ENCODE results near the gene FHOD3. TPM values are rescaled to one million over a fixed set of nuclear protein-coding genes. Genes with fewer than 3 reads are reported as not detected.
A peak's percentile ranks its signal among the peaks of the same experiment; 100 is the strongest.

Gene FHOD3
- total and polyA plus RNA-seq, 2 donors, result 0.90 to 4.1 TPM

GRCh38 chr18:36501100-36501499 lies 203.6 kb downstream of the FHOD3 start:
- H3K36me3 ChIP-seq (ENCODE audit: control insufficient read depth in 2 of 2, insufficient read depth in 2 of 2, low read length in 1 of 2), result no peaks in the 10 kb centered on the region
- H3K27me3 ChIP-seq (ENCODE audit: control insufficient read depth in 2 of 2, insufficient read depth in 1 of 2, low read length in 1 of 2), result no peaks in the 10 kb centered on the region
- no peak for DNase-seq (ENCODE audit: low read depth in 6 of 9, low spot score in 9 of 9)
- no peak overlapping the region for H3K27ac ChIP-seq (ENCODE audit: low read depth in 1 of 2, low read length in 1 of 2)
- no peak overlapping the region for H3K4me3 ChIP-seq (ENCODE audit: low read length in 2 of 2)
- WGBS, result 97% methylated on average over 2 of the region's 2 CpGs
- H3K4me1 ChIP-seq (ENCODE audit: control insufficient read depth in 2 of 2, insufficient read depth in 2 of 2, low read length in 2 of 2), result peaks cover under 1 to 1% of the 10 kb centered on the region in 2 donors
- H3K9me3 ChIP-seq (ENCODE audit: control insufficient read depth in 2 of 2, insufficient read depth in 1 of 2, low read length in 1 of 2), result no peaks in the 10 kb centered on the region

- 74% methylated on average over 3 of the region's 3 CpGs for WGBS
- no peak for DNase-seq (ENCODE audit: low read depth in 6 of 9, low spot score in 9 of 9)
- H3K4me3 ChIP-seq (ENCODE audit: low read length in 2 of 2), result no peak overlapping the region
- no peaks in the 10 kb centered on the region for H3K4me1 ChIP-seq (ENCODE audit: control insufficient read depth in 2 of 2, insufficient read depth in 2 of 2, low read length in 2 of 2)
- no peak overlapping the region for H3K27ac ChIP-seq (ENCODE audit: low read depth in 1 of 2, low read length in 1 of 2)
- no peaks in the 10 kb centered on the region for H3K36me3 ChIP-seq (ENCODE audit: control insufficient read depth in 2 of 2, insufficient read depth in 2 of 2, low read length in 1 of 2)
- H3K9me3 ChIP-seq (ENCODE audit: control insufficient read depth in 2 of 2, insufficient read depth in 1 of 2, low read length in 1 of 2), result no peaks in the 10 kb centered on the region
- H3K27me3 ChIP-seq (ENCODE audit: control insufficient read depth in 2 of 2, insufficient read depth in 1 of 2, low read length in 1 of 2), result no peaks in the 10 kb centered on the region
These were observed 206.0 kb downstream of the FHOD3 start for GRCh38 chr18:36503477-36503876.

GRCh38 chr18:36504928-36505327 lies 207.4 kb downstream of the FHOD3 start:
- Histone ChIP-seq H3K27me3 (ENCODE audit: control insufficient read depth in 2 of 2, insufficient read depth in 1 of 2, low read length in 1 of 2) (no peaks in the 10 kb centered on the region), H3K4me3 (ENCODE audit: low read length in 2 of 2) (no peak overlapping the region), H3K27ac (ENCODE audit: low read depth in 1 of 2, low read length in 1 of 2) (no peak overlapping the region), H3K9me3 (ENCODE audit: control insufficient read depth in 2 of 2, insufficient read depth in 1 of 2, low read length in 1 of 2) (no peaks in the 10 kb centered on the region), H3K4me1 (ENCODE audit: control insufficient read depth in 2 of 2, insufficient read depth in 2 of 2, low read length in 2 of 2) (no peaks in the 10 kb centered on the region), H3K36me3 (ENCODE audit: control insufficient read depth in 2 of 2, insufficient read depth in 2 of 2, low read length in 1 of 2) (no peaks in the 10 kb centered on the region)
- no peak for DNase-seq (ENCODE audit: low read depth in 6 of 9, low spot score in 9 of 9)
- 89% methylated on average over 2 of the region's 2 CpGs for WGBS

- no peaks in the 10 kb centered on the region for H3K4me1 ChIP-seq (ENCODE audit: control insufficient read depth in 2 of 2, insufficient read depth in 2 of 2, low read length in 2 of 2)
- WGBS, result 76% methylated on average over 1 of the region's 1 CpG
- H3K9me3 ChIP-seq (ENCODE audit: control insufficient read depth in 2 of 2, insufficient read depth in 1 of 2, low read length in 1 of 2), result no peaks in the 10 kb centered on the region
- H3K27me3 ChIP-seq (ENCODE audit: control insufficient read depth in 2 of 2, insufficient read depth in 1 of 2, low read length in 1 of 2), result no peaks in the 10 kb centered on the region
- no peak overlapping the region for H3K4me3 ChIP-seq (ENCODE audit: low read length in 2 of 2)
- H3K27ac ChIP-seq (ENCODE audit: low read depth in 1 of 2, low read length in 1 of 2), result no peak overlapping the region
- DNase-seq (ENCODE audit: low read depth in 6 of 9, low spot score in 9 of 9), result no peak
- no peaks in the 10 kb centered on the region for H3K36me3 ChIP-seq (ENCODE audit: control insufficient read depth in 2 of 2, insufficient read depth in 2 of 2, low read length in 1 of 2)
These were observed 208.2 kb downstream of the FHOD3 start for GRCh38 chr18:36505665-36506064.

GRCh38 chr18:36509646-36510197 lies 212.2 kb downstream of the FHOD3 start:
- no peak for DNase-seq (ENCODE audit: low read depth in 6 of 9, low spot score in 9 of 9)
- Histone ChIP-seq H3K27me3 (ENCODE audit: control insufficient read depth in 2 of 2, insufficient read depth in 1 of 2, low read length in 1 of 2) (no peaks in the 10 kb centered on the region), H3K27ac (ENCODE audit: low read depth in 1 of 2, low read length in 1 of 2) (no peak overlapping the region), H3K36me3 (ENCODE audit: control insufficient read depth in 2 of 2, insufficient read depth in 2 of 2, low read length in 1 of 2) (no peaks in the 10 kb centered on the region), H3K4me3 (ENCODE audit: low read length in 2 of 2) (no peak overlapping the region), H3K9me3 (ENCODE audit: control insufficient read depth in 2 of 2, insufficient read depth in 1 of 2, low read length in 1 of 2) (no peaks in the 10 kb centered on the region), H3K4me1 (ENCODE audit: control insufficient read depth in 2 of 2, insufficient read depth in 2 of 2, low read length in 2 of 2) (peaks cover 0 to 2% of the 10 kb centered on the region in 2 donors)
- 91% methylated on average over 9 of the region's 9 CpGs for WGBS

- 69% methylated on average over 5 of the region's 5 CpGs for WGBS
- Histone ChIP-seq H3K36me3 (ENCODE audit: control insufficient read depth in 2 of 2, insufficient read depth in 2 of 2, low read length in 1 of 2) (no peaks in the 10 kb centered on the region), H3K4me3 (ENCODE audit: low read length in 2 of 2) (no peak overlapping the region), H3K4me1 (ENCODE audit: control insufficient read depth in 2 of 2, insufficient read depth in 2 of 2, low read length in 2 of 2) (peaks cover 0 to 12% of the 10 kb centered on the region in 2 donors), H3K9me3 (ENCODE audit: control insufficient read depth in 2 of 2, insufficient read depth in 1 of 2, low read length in 1 of 2) (no peaks in the 10 kb centered on the region), H3K27me3 (ENCODE audit: control insufficient read depth in 2 of 2, insufficient read depth in 1 of 2, low read length in 1 of 2) (no peaks in the 10 kb centered on the region), H3K27ac (ENCODE audit: low read depth in 1 of 2, low read length in 1 of 2) (no peak overlapping the region)
- DNase-seq (ENCODE audit: low read depth in 6 of 9, low spot score in 9 of 9), result no peak
These were observed 214.4 kb downstream of the FHOD3 start for GRCh38 chr18:36511791-36512352.

- no peak for DNase-seq (ENCODE audit: low read depth in 6 of 9, low spot score in 9 of 9)
- 74% methylated on average over 5 of the region's 5 CpGs for WGBS
These were observed 216.0 kb downstream of the FHOD3 start for GRCh38 chr18:36513556-36513955.

GRCh38 chr18:36514778-36515177 lies 217.3 kb downstream of the FHOD3 start:
- peak in 1 of 9 donors; percentile 55 for DNase-seq (ENCODE audit: low read depth in 6 of 9, low spot score in 9 of 9)

More at GRCh38 chr18:36513556-36513955, 216.0 kb downstream of the FHOD3 start:
- Histone ChIP-seq H3K27ac (ENCODE audit: low read depth in 1 of 2, low read length in 1 of 2) (no peak overlapping the region), H3K4me3 (ENCODE audit: low read length in 2 of 2) (no peak overlapping the region), H3K36me3 (ENCODE audit: control insufficient read depth in 2 of 2, insufficient read depth in 2 of 2, low read length in 1 of 2) (no peaks in the 10 kb centered on the region), H3K9me3 (ENCODE audit: control insufficient read depth in 2 of 2, insufficient read depth in 1 of 2, low read length in 1 of 2) (no peaks in the 10 kb centered on the region), H3K4me1 (ENCODE audit: control insufficient read depth in 2 of 2, insufficient read depth in 2 of 2, low read length in 2 of 2) (peaks cover 0 to 12% of the 10 kb centered on the region in 2 donors), H3K27me3 (ENCODE audit: control insufficient read depth in 2 of 2, insufficient read depth in 1 of 2, low read length in 1 of 2) (no peaks in the 10 kb centered on the region)

GRCh38 chr18:36516258-36516657 lies 218.7 kb downstream of the FHOD3 start:
- Histone ChIP-seq H3K4me1 (ENCODE audit: control insufficient read depth in 2 of 2, insufficient read depth in 2 of 2, low read length in 2 of 2) (peaks cover 0 to 12% of the 10 kb centered on the region in 2 donors), H3K27me3 (ENCODE audit: control insufficient read depth in 2 of 2, insufficient read depth in 1 of 2, low read length in 1 of 2) (no peaks in the 10 kb centered on the region), H3K4me3 (ENCODE audit: low read length in 2 of 2) (no peak overlapping the region), H3K9me3 (ENCODE audit: control insufficient read depth in 2 of 2, insufficient read depth in 1 of 2, low read length in 1 of 2) (no peaks in the 10 kb centered on the region), H3K36me3 (ENCODE audit: control insufficient read depth in 2 of 2, insufficient read depth in 2 of 2, low read length in 1 of 2) (no peaks in the 10 kb centered on the region), H3K27ac (ENCODE audit: low read depth in 1 of 2, low read length in 1 of 2) (no peak overlapping the region)
- no peak for DNase-seq (ENCODE audit: low read depth in 6 of 9, low spot score in 9 of 9)
- 57% methylated on average over 8 of the region's 8 CpGs for WGBS

More at GRCh38 chr18:36514778-36515177, 217.3 kb downstream of the FHOD3 start:
- H3K4me3 ChIP-seq (ENCODE audit: low read length in 2 of 2), result no peak overlapping the region
- WGBS, result 83% methylated on average over 6 of the region's 6 CpGs
- H3K9me3 ChIP-seq (ENCODE audit: control insufficient read depth in 2 of 2, insufficient read depth in 1 of 2, low read length in 1 of 2), result no peaks in the 10 kb centered on the region
- H3K36me3 ChIP-seq (ENCODE audit: control insufficient read depth in 2 of 2, insufficient read depth in 2 of 2, low read length in 1 of 2), result no peaks in the 10 kb centered on the region
- no peak overlapping the region for H3K27ac ChIP-seq (ENCODE audit: low read depth in 1 of 2, low read length in 1 of 2)
- no peaks in the 10 kb centered on the region for H3K27me3 ChIP-seq (ENCODE audit: control insufficient read depth in 2 of 2, insufficient read depth in 1 of 2, low read length in 1 of 2)
- peaks cover 0 to 12% of the 10 kb centered on the region in 2 donors for H3K4me1 ChIP-seq (ENCODE audit: control insufficient read depth in 2 of 2, insufficient read depth in 2 of 2, low read length in 2 of 2)

Measured in thymus (tissue), 11 donors.